Measurements from ENCODE around the gene GALNTL6. TPM values are rescaled to one million over a fixed set of nuclear protein-coding genes. Genes with fewer than 3 reads are reported as not detected.

Gene GALNTL6
- total RNA-seq, 2 experiments from 2014 or later = not detected

DNA sequence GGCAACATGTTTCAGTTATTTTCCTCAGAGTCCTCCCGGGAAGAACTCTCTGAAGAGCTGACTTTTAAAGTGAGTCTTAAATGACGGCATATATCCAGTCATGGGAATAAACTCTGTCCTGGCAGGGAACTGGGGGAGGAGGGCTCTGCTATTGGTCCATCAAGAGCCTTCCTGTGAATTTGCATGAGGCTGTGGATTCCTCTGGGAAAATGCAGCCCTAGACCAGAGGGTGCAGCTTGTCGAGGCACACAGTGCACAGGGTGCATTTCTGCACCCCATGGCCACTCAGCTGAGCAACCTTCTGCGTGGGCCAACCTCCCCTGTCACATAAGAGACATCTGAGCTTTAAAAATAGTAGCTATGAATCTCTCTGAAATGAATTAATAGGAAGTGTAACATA, 360.0 kb downstream of the GALNTL6 start:
- H3K4me3 Mint-ChIP-seq = no peak overlapping the region
- no peaks in the 10 kb centered on the region for H3K27me3 Mint-ChIP-seq
- H3K4me1 Mint-ChIP-seq = no peaks in the 10 kb centered on the region
- ATAC-seq (no peak), DNase-seq (no peak)
- no peaks in the 10 kb centered on the region for H3K36me3 Mint-ChIP-seq
- CTCF ChIA-PET = no interaction called here
- H3K9me3 Mint-ChIP-seq (ENCODE audit: low read depth) = peaks cover 21% of the 10 kb centered on the region
- H3K27ac Mint-ChIP-seq = no peak overlapping the region

DNA sequence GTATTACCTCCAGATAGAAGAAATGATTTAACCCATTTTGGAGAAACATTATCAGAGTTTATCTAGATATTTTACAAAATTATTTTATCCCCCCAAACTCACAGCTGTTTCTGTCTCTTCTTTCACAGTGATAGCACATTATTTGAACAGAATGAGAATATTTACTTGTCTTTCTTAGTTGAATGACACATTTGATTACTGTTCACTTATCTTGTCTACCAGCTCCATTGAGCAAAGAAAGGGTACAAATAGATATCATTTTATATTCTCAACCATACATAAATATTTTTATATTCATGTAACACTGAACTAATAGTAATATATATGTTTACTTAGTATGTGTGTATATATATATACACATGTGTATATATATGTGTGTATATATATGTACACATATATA, 364.2 kb downstream of the GALNTL6 start:
- Mint-ChIP-seq H3K4me3 (no peak overlapping the region), H3K9me3 (ENCODE audit: low read depth) (peaks cover 11% of the 10 kb centered on the region), H3K4me1 (no peaks in the 10 kb centered on the region), H3K36me3 (no peaks in the 10 kb centered on the region), H3K27me3 (no peaks in the 10 kb centered on the region), H3K27ac (no peak overlapping the region)
- DNase-seq (no peak), ATAC-seq (no peak)
- CTCF ChIA-PET = no interaction called here

- no peaks in the 10 kb centered on the region for H3K36me3 Mint-ChIP-seq
- no peak for ATAC-seq
- no peaks in the 10 kb centered on the region for H3K4me1 Mint-ChIP-seq
- H3K4me3 Mint-ChIP-seq = no peak overlapping the region
- CTCF ChIA-PET = no interaction called here
- H3K9me3 Mint-ChIP-seq (ENCODE audit: low read depth) = no peaks in the 10 kb centered on the region
- DNase-seq = no peak
- no peak overlapping the region for H3K27ac Mint-ChIP-seq
- no peaks in the 10 kb centered on the region for H3K27me3 Mint-ChIP-seq
Measured at GRCh38 chr4:172188248-172188988, 375.2 kb downstream of the GALNTL6 start.

DNA sequence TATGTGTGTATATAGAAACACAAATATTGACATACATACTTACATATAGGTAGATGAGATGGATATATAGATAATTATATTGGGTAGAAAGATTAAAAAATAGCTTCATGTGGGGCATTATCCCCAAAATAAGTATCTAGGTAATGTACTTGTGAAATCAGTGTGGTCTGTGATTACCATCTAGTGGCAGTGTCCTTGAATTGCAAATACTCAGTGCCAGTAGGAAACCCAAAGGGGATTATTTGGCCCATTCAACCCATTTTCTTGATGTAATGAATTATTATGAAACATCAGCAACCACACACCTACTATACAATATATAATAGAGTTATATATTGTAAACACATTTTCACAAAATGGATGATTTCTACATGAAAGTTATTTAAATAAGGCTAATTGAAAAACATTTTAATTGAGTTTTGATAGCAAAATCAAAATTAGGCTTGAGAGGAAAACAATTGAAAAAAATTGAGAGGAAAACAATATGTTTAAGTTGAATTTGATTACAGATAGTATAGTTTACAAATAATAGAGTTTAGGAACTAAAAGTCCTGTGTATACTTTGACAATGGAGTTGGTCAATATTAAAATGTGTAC, 389.4 kb downstream of the GALNTL6 start:
- no peak overlapping the region for H3K4me3 Mint-ChIP-seq

GRCh38 chr4:172207258-172207657, 394.1 kb downstream of the GALNTL6 start:
- no peak for ATAC-seq
- Mint-ChIP-seq H3K36me3 (no peaks in the 10 kb centered on the region), H3K27ac (no peak overlapping the region), H3K4me3 (no peak overlapping the region), H3K9me3 (ENCODE audit: low read depth) (peaks cover 4% of the 10 kb centered on the region), H3K27me3 (no peaks in the 10 kb centered on the region), H3K4me1 (no peaks in the 10 kb centered on the region)
- CTCF ChIA-PET = no interaction called here
- DNase-seq = no peak

More for the DNA sequence above, 389.4 kb downstream of the GALNTL6 start:
- no peak for DNase-seq
- no peak for ATAC-seq
- Mint-ChIP-seq H3K36me3 (no peaks in the 10 kb centered on the region), H3K27ac (no peak overlapping the region), H3K9me3 (ENCODE audit: low read depth) (peaks cover 4% of the 10 kb centered on the region), H3K27me3 (no peaks in the 10 kb centered on the region), H3K4me1 (no peaks in the 10 kb centered on the region)
- CTCF ChIA-PET = no interaction called here

- Mint-ChIP-seq H3K4me1 (no peaks in the 10 kb centered on the region), H3K27ac (no peak overlapping the region), H3K9me3 (ENCODE audit: low read depth) (peaks cover 4% of the 10 kb centered on the region), H3K36me3 (no peaks in the 10 kb centered on the region), H3K4me3 (no peak overlapping the region), H3K27me3 (no peaks in the 10 kb centered on the region)
- ATAC-seq (no peak), DNase-seq (no peak)
- CTCF ChIA-PET = no interaction called here
Measured at GRCh38 chr4:172207886-172208285, 394.7 kb downstream of the GALNTL6 start.

GRCh38 chr4:172220679-172221078, 407.5 kb downstream of the GALNTL6 start:
- no peak for ATAC-seq

DNA sequence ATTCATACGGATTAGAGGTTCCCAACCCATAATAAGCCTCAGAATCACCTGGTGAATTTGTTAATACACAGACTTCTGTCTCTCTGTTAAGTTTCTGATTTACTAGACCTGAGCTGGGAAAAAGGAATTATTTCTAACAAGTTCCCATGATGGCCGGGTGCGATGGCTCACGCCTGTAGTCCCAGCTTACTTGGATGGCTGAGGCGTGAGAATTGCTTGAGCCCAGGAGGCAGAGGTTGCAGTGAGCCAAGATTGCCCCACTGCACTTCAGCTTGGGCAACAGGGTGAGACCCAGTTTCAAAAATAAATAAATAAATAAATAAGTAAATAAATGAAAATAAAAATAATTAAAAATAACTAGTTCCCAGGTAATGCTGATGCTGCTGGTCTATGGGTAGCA, 412.3 kb downstream of the GALNTL6 start:
- DNase-seq (no peak), ATAC-seq (no peak)
- Mint-ChIP-seq H3K9me3 (ENCODE audit: low read depth) (peaks cover 7% of the 10 kb centered on the region), H3K4me3 (no peak overlapping the region), H3K27me3 (no peaks in the 10 kb centered on the region), H3K4me1 (no peaks in the 10 kb centered on the region), H3K36me3 (no peaks in the 10 kb centered on the region), H3K27ac (no peak overlapping the region)
- CTCF ChIA-PET = no interaction called here

More at GRCh38 chr4:172220679-172221078, 407.5 kb downstream of the GALNTL6 start:
- H3K27me3 Mint-ChIP-seq = no peaks in the 10 kb centered on the region
- no peak overlapping the region for H3K27ac Mint-ChIP-seq
- H3K36me3 Mint-ChIP-seq = no peaks in the 10 kb centered on the region
- peaks cover 9% of the 10 kb centered on the region for H3K9me3 Mint-ChIP-seq (ENCODE audit: low read depth)
- no peak overlapping the region for H3K4me3 Mint-ChIP-seq
- DNase-seq = no peak
- CTCF ChIA-PET = no interaction called here
- no peaks in the 10 kb centered on the region for H3K4me1 Mint-ChIP-seq

DNA sequence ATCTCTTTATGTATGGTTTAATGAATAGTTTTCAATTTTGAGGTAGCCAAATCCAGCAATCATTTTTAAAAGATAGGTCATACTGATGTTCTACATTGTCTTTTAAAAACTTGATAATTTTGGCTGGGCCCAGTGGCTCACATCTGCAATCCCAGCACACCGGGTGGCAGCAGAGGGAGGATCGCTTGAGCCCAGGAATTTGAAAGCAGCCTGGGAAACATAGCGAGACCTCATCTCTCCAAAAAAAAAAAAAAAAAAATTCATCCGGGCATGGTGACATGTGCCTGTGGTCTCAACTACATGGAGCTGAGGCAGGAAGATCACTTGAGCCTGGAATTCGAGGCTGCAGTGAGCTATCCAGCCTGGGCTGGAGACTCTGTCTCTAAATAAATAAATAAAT, 419.8 kb downstream of the GALNTL6 start:
- CTCF ChIA-PET = no interaction called here
- DNase-seq (no peak), ATAC-seq (no peak)
- Mint-ChIP-seq H3K36me3 (no peaks in the 10 kb centered on the region), H3K4me1 (no peaks in the 10 kb centered on the region), H3K27ac (no peak overlapping the region), H3K27me3 (no peaks in the 10 kb centered on the region), H3K4me3 (no peak overlapping the region), H3K9me3 (ENCODE audit: low read depth) (peaks cover 5% of the 10 kb centered on the region)

DNA sequence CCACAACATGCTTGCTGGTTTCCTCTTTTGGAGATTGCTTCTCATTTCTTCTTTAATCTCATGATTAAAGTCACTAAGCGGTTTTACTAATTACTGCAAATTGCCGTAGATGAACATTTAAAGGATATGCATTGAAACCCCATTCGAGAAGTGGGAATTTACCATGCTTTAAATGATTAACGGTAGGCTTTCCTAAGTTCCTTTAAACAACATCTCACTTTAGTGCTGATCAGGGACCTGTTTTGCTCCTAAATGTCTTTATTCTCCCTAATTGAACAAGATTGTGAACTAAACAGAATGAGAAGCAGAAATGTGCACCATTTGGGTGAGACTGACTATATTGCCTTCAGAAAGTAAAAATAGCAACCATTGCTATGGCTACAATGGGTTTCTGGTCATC, 430.3 kb downstream of the GALNTL6 start:
- Mint-ChIP-seq H3K27ac (no peak overlapping the region), H3K36me3 (no peaks in the 10 kb centered on the region), H3K9me3 (ENCODE audit: low read depth) (peaks cover 2% of the 10 kb centered on the region), H3K4me1 (no peaks in the 10 kb centered on the region), H3K27me3 (no peaks in the 10 kb centered on the region), H3K4me3 (no peak overlapping the region)
- DNase-seq (no peak), ATAC-seq (no peak)
- CTCF ChIA-PET = no interaction called here

DNA sequence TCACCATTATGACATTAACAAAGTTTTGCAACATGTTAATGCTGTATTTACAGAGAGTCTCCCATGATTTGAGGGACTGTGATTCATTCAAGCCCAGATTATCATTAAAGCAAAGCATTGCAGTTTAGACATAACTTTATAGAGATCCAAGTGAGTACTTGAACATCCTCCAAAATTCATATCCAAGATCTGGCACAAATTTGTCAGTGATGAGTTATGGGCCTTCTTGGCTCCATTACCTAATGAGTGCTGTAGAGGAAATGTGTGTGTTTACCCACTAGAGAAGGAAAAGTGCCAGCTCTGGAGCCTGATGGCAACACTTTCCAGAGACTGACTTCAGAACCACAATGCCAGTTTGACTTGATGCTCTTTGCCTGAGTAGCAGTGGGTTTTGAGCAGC, 432.3 kb downstream of the GALNTL6 start:
- Mint-ChIP-seq H3K4me1 (no peaks in the 10 kb centered on the region), H3K27me3 (no peaks in the 10 kb centered on the region), H3K9me3 (ENCODE audit: low read depth) (peaks cover 2% of the 10 kb centered on the region), H3K36me3 (no peaks in the 10 kb centered on the region), H3K27ac (no peak overlapping the region), H3K4me3 (no peak overlapping the region)
- ATAC-seq (no peak), DNase-seq (no peak)
- CTCF ChIA-PET = no interaction called here

DNA sequence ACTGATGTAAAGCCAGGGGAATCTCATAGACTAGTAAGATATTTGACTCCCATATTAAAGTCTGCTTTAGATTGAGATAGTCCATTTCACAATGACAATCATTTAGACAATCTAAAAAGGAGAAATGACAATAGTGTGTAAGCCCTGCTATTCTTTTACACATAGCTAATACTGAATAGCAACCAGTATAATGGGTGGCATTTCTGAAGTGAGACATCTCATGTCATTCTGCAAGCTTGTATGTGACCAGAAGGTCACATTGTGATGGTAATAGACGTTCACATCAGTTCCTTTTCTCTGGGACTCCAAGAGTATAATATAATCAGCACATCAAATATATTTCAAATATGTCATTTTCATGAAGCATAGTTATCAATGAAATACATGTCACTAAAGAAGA, 440.2 kb downstream of the GALNTL6 start:
- CTCF ChIA-PET = no interaction called here
- Mint-ChIP-seq H3K27ac (no peak overlapping the region), H3K4me3 (no peak overlapping the region), H3K4me1 (no peaks in the 10 kb centered on the region), H3K27me3 (no peaks in the 10 kb centered on the region), H3K36me3 (no peaks in the 10 kb centered on the region), H3K9me3 (ENCODE audit: low read depth) (peaks cover 4% of the 10 kb centered on the region)
- DNase-seq (no peak), ATAC-seq (no peak)

- no peaks in the 10 kb centered on the region for H3K27me3 Mint-ChIP-seq
- CTCF ChIA-PET = no interaction called here
- peaks cover 14% of the 10 kb centered on the region for H3K9me3 Mint-ChIP-seq (ENCODE audit: low read depth)
- no peak overlapping the region for H3K4me3 Mint-ChIP-seq
- no peak overlapping the region for H3K27ac Mint-ChIP-seq
- DNase-seq = no peak
- H3K4me1 Mint-ChIP-seq = no peaks in the 10 kb centered on the region
- no peaks in the 10 kb centered on the region for H3K36me3 Mint-ChIP-seq
- ATAC-seq = no peak
Measured at GRCh38 chr4:172256820-172257219, 443.6 kb downstream of the GALNTL6 start.

GRCh38 chr4:172270397-172270796, 457.2 kb downstream of the GALNTL6 start:
- no peaks in the 10 kb centered on the region for H3K27me3 Mint-ChIP-seq
- H3K27ac Mint-ChIP-seq = no peak overlapping the region
- CTCF ChIA-PET = no interaction called here
- H3K36me3 Mint-ChIP-seq = no peaks in the 10 kb centered on the region
- no peak overlapping the region for H3K4me3 Mint-ChIP-seq
- no peaks in the 10 kb centered on the region for H3K4me1 Mint-ChIP-seq
- ATAC-seq (no peak), DNase-seq (no peak)
- peaks cover 2% of the 10 kb centered on the region for H3K9me3 Mint-ChIP-seq (ENCODE audit: low read depth)

All from activated CD8-positive, alpha-beta memory T cell treated with anti-CD3 and anti-CD28 coated beads, Interleukin-2, amount 10 ng/mL, durations not matched to agents 7 days and 5 days (primary cell).